GM10266 (cell line): ENCODE results near the gene PURA.

Experiments
- DNase-seq: peaks from one replicate; pipeline ENCODE4 v3.0.0; 2012; ENCODE audit errors: extremely low spot score
- TF ChIP-seq, protein P1 (sequence below): IDR thresholded peaks from 2 replicates; pipeline ENCODE4 v1.5.1; 2012; ENCODE audit warnings: mild to moderate bottlenecking, low read depth; ENCODE audit not compliant: control insufficient read depth, insufficient read depth; ENCODE audit errors: missing control alignments

Gene PURA

DNA sequence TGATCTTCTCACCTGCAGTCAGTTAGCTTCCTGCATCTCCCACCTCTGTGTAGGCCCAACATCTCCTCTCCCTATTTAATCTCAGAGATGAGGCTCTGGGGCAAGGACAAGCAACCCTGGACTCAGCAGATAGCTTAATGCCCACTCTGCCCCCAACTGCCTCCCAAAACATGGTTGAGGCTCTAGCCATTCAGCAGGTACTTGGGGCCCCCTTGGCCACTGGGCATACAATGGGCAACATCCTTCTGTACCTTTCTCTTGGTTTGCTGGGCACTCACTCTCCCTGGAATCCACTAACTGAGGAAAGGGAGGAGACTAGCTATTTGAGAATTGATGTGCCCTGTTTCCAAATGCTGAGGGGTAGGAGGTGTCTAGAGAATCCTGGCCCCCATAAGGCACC, 21.2 kb downstream of the PURA start:
- DNase-seq: no peak
- TF ChIP-seq, protein P1, sequence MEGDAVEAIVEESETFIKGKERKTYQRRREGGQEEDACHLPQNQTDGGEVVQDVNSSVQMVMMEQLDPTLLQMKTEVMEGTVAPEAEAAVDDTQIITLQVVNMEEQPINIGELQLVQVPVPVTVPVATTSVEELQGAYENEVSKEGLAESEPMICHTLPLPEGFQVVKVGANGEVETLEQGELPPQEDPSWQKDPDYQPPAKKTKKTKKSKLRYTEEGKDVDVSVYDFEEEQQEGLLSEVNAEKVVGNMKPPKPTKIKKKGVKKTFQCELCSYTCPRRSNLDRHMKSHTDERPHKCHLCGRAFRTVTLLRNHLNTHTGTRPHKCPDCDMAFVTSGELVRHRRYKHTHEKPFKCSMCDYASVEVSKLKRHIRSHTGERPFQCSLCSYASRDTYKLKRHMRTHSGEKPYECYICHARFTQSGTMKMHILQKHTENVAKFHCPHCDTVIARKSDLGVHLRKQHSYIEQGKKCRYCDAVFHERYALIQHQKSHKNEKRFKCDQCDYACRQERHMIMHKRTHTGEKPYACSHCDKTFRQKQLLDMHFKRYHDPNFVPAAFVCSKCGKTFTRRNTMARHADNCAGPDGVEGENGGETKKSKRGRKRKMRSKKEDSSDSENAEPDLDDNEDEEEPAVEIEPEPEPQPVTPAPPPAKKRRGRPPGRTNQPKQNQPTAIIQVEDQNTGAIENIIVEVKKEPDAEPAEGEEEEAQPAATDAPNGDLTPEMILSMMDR: no peak

DNA sequence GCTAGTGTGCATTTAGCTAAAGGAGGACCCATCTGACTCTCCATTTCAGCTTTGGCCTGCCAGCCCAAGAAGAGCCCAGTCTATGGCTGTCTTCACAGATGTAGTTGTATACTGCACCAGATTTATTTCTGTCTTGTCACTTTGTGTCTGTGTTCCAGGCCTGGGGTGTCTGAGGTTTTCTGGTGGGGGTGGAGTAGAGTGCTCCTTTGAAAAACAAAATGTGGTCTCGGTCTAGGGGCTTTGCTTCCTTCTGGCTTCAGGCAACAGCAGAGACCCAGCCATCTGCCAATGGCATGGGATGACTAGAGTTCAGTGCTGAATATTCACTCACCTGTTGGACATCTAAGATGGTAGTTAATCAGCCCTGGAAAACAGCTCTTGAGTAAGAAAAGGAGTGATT, 22.7 kb downstream of the PURA start:
- no peak for DNase-seq
- TF ChIP-seq, protein P1: no peak

DNA sequence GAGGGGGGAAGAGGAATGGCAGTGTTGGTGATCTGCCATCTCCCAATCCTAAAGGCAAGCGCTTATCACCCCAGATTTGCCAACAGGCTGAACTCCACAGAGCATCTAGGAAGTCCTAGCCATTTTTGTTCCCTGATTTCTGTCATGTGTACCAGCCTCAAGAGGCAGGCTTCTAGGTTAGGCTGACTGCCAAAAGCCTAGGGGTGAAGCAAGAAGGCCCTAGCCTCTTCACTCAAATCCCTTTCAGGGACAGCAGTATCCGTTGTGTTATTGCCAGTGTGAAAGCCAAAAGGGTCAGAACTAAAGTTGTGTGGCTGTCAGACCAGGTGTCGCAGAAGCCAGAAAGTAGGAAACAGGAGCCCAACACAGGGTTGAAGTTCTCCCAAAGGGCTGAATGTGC, 26.5 kb downstream of the PURA start:
- DNase-seq: no peak
- TF ChIP-seq, protein P1: no peak

DNA sequence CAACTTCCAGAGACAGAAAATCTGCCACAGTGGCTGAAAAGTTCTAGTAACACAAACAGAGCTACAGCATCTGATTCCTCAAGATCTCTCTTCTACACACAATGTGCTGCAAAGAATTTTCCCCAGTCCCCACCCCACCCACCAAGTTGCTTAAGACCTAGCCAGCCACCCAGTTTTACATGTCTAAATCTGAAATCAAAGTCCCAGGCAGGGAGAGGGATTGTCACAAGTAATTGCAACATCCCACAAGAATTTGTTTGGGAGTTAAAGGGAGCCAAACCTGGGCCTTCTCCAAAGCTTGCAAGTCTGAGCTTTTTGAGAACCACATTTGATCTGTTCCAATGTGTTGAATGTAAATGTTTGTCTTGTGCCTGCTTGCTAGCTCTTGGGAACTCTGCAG, 27.3 kb downstream of the PURA start:
- TF ChIP-seq, protein P1: no peak
- no peak for DNase-seq

DNA sequence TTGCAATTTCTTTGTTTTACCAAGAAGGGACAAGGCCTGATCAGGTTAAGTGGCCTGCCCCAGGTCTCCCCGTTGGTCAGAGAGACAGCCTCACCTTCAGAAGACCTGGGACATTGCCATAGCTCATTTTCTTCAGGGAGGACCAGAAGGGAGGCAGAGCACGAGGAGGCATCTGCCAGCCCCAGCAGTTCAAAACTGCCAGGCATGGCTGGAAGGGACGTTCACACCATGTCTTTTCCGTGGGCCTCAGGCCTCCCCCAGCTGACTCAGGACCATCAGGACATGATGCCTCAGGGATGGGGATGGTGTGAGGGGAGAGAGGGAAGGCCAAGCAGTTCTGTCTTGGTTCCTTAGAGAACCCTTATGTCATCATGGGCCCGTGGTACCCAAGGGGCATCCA, 28.3 kb downstream of the PURA start:
- TF ChIP-seq, protein P1: no peak
- no peak for DNase-seq

DNA sequence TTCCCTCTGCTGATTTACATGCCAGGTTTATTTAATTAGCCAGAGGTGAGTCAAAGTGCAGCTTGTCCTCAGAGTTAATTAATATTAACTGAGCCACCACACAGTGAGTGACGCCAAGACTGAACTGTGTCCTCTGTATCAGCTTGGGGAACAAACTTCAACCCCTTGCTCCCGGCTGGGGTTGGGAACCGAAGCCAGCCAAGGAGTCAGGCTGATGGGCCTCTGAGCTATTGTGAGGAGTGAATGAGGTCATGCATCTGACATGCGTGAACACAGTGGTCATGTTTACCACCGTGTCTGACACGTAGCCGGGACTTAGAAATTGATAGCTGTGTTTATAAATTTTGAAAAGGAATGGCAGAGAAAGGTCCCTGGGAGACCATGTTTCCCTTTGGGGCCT, 28.9 kb downstream of the PURA start:
- TF ChIP-seq, protein P1: no peak
- DNase-seq: no peak

DNA sequence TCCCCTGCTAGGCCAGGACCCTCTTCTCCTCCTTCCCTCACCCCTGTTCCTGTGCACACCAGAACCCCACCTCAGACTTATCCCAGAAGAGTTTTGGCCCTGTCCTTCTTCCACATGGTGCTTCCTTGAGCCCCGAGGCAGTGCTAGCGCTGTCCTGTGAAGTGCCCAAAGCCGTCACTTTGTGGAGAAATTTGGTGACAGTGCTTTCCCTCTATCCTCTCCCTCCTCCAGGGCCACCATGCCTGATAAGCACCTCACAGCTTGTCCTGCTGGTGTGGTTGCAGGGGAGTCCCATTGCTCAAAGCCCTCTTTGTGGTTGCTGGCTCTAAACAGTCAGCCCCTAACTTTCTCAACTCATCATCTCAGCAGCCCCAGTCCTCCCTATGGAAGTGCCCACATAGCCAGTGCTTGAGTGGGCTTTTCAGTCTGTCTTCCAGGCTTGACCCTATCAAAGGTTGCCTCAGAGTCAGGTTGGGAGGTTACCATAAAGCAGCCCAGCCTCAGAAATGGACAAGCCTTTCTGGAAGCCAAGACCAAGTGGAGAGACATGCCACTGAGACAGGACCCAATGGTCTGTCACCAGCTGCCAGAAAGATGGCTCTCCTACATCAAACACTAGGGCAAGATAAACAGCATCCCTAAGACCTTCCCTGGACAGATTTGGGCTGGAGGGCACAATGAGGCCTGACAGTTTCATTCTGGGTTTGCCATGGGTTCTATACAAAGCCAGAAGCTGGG, 29.8 kb downstream of the PURA start:
- DNase-seq: no peak
- TF ChIP-seq, protein P1: no peak
